Measurements from ENCODE around the gene ITPR1. TPM values are rescaled to one million over a fixed set of nuclear protein-coding genes. Genes with fewer than 3 reads are reported as not detected.

Gene ITPR1
- total and polyA plus RNA-seq, 2 experiments from 2014 or later = 6.8 to 21.0 TPM

- no peak overlapping the region for H3K4me3 Mint-ChIP-seq
- peaks cover 2% of the 10 kb centered on the region for H3K27me3 Mint-ChIP-seq (ENCODE audit: insufficient read depth, low read depth, poor library complexity)
- H3K27ac Mint-ChIP-seq = no peak overlapping the region
Observed at GRCh38 chr3:4623421-4623999, 130.4 kb downstream of the ITPR1 start.

More at GRCh38 chr3:4623421-4623999, 130.4 kb downstream of the ITPR1 start:
- Histone ChIP-seq H3K4me1 (ENCODE audit: insufficient read depth) (no peaks in the 10 kb centered on the region), H3K4me3 (no peak overlapping the region), H3K9me2 (ENCODE audit: insufficient read depth) (no peaks in the 10 kb centered on the region), H4K20me1 (replicated peaks; ENCODE audit: insufficient read depth) (no peaks in the 10 kb centered on the region), H3K27me3 (ENCODE audit: insufficient read depth) (no peaks in the 10 kb centered on the region), H3K79me2 (replicated peaks; ENCODE audit: insufficient read depth) (no peaks in the 10 kb centered on the region), H3F3A (replicated peaks; ENCODE audit: low read depth) (no peaks in the 10 kb centered on the region), H3K36me3 (ENCODE audit: insufficient read depth) (no peaks in the 10 kb centered on the region), H3K27ac (ENCODE audit: low read depth) (no peak overlapping the region), H2AFZ (no peak overlapping the region), H3K4me2 (no peak overlapping the region)
- no peak for TF ChIP-seq ETS1 (IDR thresholded peaks at IDR 0.05)
- no peak for TF ChIP-seq CTCF (conservative IDR thresholded peaks at IDR 0.05; ENCODE audit: low read depth in 2 of 2)
- no peak for TF ChIP-seq JUNB (IDR thresholded peaks at IDR 0.05; ENCODE audit: unreplicated experiment)
- TF ChIP-seq REST (IDR thresholded peaks at IDR 0.05; ENCODE audit: unreplicated experiment) = no peak
- no peak for TF ChIP-seq STAT1 (IDR thresholded peaks at IDR 0.05; ENCODE audit: unreplicated experiment)
- TF ChIP-seq EZH2 (IDR thresholded peaks at IDR 0.05; ENCODE audit: low read depth, unreplicated experiment) = no peak
- TF ChIP-seq CREB1 (CRISPR knock-in tag; IDR thresholded peaks at IDR 0.05; ENCODE audit: low read depth) = no peak
- no peak for TF ChIP-seq NANOG (IDR thresholded peaks at IDR 0.05; ENCODE audit: borderline replicate concordance)
- no peak for TF ChIP-seq EZH2phosphoT487 (IDR thresholded peaks at IDR 0.05; ENCODE audit: unreplicated experiment)
- TF ChIP-seq ZNF114 (CRISPR knock-in tag; IDR thresholded peaks at IDR 0.05) = no peak
- no peak for TF ChIP-seq POLR2AphosphoS5 (IDR thresholded peaks at IDR 0.05; ENCODE audit: low read depth)
- TF ChIP-seq ZNF331 (CRISPR knock-in tag; IDR thresholded peaks at IDR 0.05; ENCODE audit: low read depth) = no peak
- TF ChIP-seq ZNF462 (CRISPR knock-in tag; IDR thresholded peaks at IDR 0.05) = no peak
- H3K36me3 Mint-ChIP-seq (ENCODE audit: low read depth) = no peaks in the 10 kb centered on the region
- ATAC-seq = no peak
- no peak for DNase-seq (ENCODE audit: low spot score)
- H3K4me1 Mint-ChIP-seq = no peaks in the 10 kb centered on the region
- H3K9me3 Mint-ChIP-seq = peaks cover 6% of the 10 kb centered on the region; the same call in 2 of the 3 replicates

Data from GM23338 (cell line).